AG08396 (cell line): ENCODE results near the gene PGA4.
"Not testable (repeated sequence)": the region's sequence is repeated elsewhere in the genome, so short reads cannot be mapped to it uniquely, and the experiment has no call there.

Source experiments
- DNase-seq: peaks from one replicate; pipeline ENCODE4 v3.0.0; 2012; ENCODE audit warnings: low spot score, mixed read lengths

PGA4 gene

GRCh38 chr11:61222047-61222446, at the start of gene PGA4:
Gene PGA4, plus strand, starts transcription at chr11:61222347. Its CDS starts 54 bp downstream, at chr11:61222401.
- DNase-seq, result not testable (repeated sequence)

GRCh38 chr11:61172356-61172755, 49.8 kb upstream of the PGA4 start:
- DNase-seq, result no peak

- no peak for DNase-seq
Observed at GRCh38 chr11:61172888-61173287, 49.3 kb upstream of the PGA4 start.

- DNase-seq, result peak; percentile 38
Observed at GRCh38 chr11:61173456-61173855, 48.7 kb upstream of the PGA4 start.

- DNase-seq, result no peak
Observed at GRCh38 chr11:61174273-61174672, 47.9 kb upstream of the PGA4 start.

GRCh38 chr11:61174949-61175348, 47.2 kb upstream of the PGA4 start:
- DNase-seq, result no peak

- DNase-seq, result no peak
Observed at GRCh38 chr11:61176446-61176845, 45.7 kb upstream of the PGA4 start.

GRCh38 chr11:61180205-61180604, 41.9 kb upstream of the PGA4 start:
- DNase-seq, result not testable (repeated sequence)

GRCh38 chr11:61181489-61181888, 40.7 kb upstream of the PGA4 start:
- DNase-seq, result no peak

- DNase-seq, result no peak
Observed at GRCh38 chr11:61183645-61184044, 38.5 kb upstream of the PGA4 start.

- no peak for DNase-seq
Observed at GRCh38 chr11:61186504-61186903, 35.6 kb upstream of the PGA4 start.

- peak; percentile 75 for DNase-seq
Observed at GRCh38 chr11:61187505-61188130, 34.5 kb upstream of the PGA4 start.

GRCh38 chr11:61189933-61190332, 32.2 kb upstream of the PGA4 start:
- no peak for DNase-seq

- no peak for DNase-seq
Observed at GRCh38 chr11:61193596-61193995, 28.6 kb upstream of the PGA4 start.

- DNase-seq, result no peak
Observed at GRCh38 chr11:61194169-61194671, 27.9 kb upstream of the PGA4 start.

- no peak for DNase-seq
Observed at GRCh38 chr11:61194981-61195695, 27.0 kb upstream of the PGA4 start.

- DNase-seq, result no peak
Observed at GRCh38 chr11:61195719-61196118, 26.4 kb upstream of the PGA4 start.

GRCh38 chr11:61198361-61198760, 23.8 kb upstream of the PGA4 start:
- no peak for DNase-seq

GRCh38 chr11:61198948-61199523, 23.1 kb upstream of the PGA4 start:
- DNase-seq, result no peak

- DNase-seq, result no peak
Observed at GRCh38 chr11:61201476-61201875, 20.7 kb upstream of the PGA4 start.

GRCh38 chr11:61202950-61203746, 19.0 kb upstream of the PGA4 start, which contains the start of gene PGA3:
Gene PGA3, plus strand, starts transcription at chr11:61203515. Its CDS starts 50 bp downstream, at chr11:61203565.
- not testable (repeated sequence) for DNase-seq

GRCh38 chr11:61203873-61204272, 18.3 kb upstream of the PGA4 start:
- not testable (repeated sequence) for DNase-seq
